H9 (cell line): ENCODE results near the gene F3. TPM values are rescaled to one million over a fixed set of nuclear protein-coding genes. Genes with fewer than 3 reads are reported as not detected.

ENCODE experiments used
- DNase-seq: peaks from one replicate; pipeline ENCODE4 v3.0.0-alpha.2; 2017
- H2AFZ ChIP-seq: one replicate; pipeline ENCODE4 v1.6.1; 2013; ENCODE audit warnings: mild to moderate bottlenecking, low read length, control low read depth, moderate library complexity
- H2AK5ac ChIP-seq: 2 replicates; pipeline ENCODE4 v1.6.1; 2013; ENCODE audit warnings: low read length, control low read depth, mixed read lengths; ENCODE audit not compliant: insufficient read length
- H2BK120ac ChIP-seq: one replicate; pipeline ENCODE4 v1.6.1; 2013; ENCODE audit warnings: low read depth, mild to moderate bottlenecking, low read length, control low read depth, inconsistent platforms; ENCODE audit not compliant: poor library complexity, severe bottlenecking
- H2BK12ac ChIP-seq: 2 replicates; pipeline ENCODE4 v1.6.1; 2013; ENCODE audit warnings: low read length, control low read depth, mixed read lengths, low read depth; ENCODE audit not compliant: insufficient read length
- H2BK15ac ChIP-seq: 2 replicates; pipeline ENCODE4 v1.6.1; 2013; ENCODE audit warnings: low read depth, low read length, control low read depth
- H2BK20ac ChIP-seq: one replicate; pipeline ENCODE4 v1.6.1; 2013; ENCODE audit warnings: low read depth, mild to moderate bottlenecking, low read length, control low read depth, inconsistent platforms; ENCODE audit not compliant: poor library complexity, severe bottlenecking
- H2BK5ac ChIP-seq: 2 replicates; pipeline ENCODE4 v1.6.1; 2013; ENCODE audit warnings: low read length, control low read depth, mixed read lengths; ENCODE audit not compliant: insufficient read length
- H3K14ac ChIP-seq: 2 replicates; pipeline ENCODE4 v1.6.1; 2013; ENCODE audit warnings: low read length, control low read depth; ENCODE audit not compliant: insufficient read depth
- H3K18ac ChIP-seq: 2 replicates; pipeline ENCODE4 v1.6.1; 2013; ENCODE audit warnings: low read depth, mild to moderate bottlenecking, mixed read lengths, low read length, control low read depth; ENCODE audit not compliant: insufficient read length
- H3K23ac ChIP-seq: 2 replicates; pipeline ENCODE4 v1.6.1; 2013; ENCODE audit warnings: low read length, control low read depth, mixed read lengths, low read depth; ENCODE audit not compliant: insufficient read length
- H3K23me2 ChIP-seq: 2 replicates; pipeline ENCODE4 v1.6.1; 2013; ENCODE audit warnings: low read depth, mild to moderate bottlenecking, mixed read lengths, low read length, control low read depth; ENCODE audit not compliant: insufficient read length, poor library complexity, severe bottlenecking
- H3K27ac ChIP-seq: 2 replicates; pipeline ENCODE4 v1.5.1; 2013; ENCODE audit warnings: low read length, control low read depth, mixed read lengths, low read depth; ENCODE audit not compliant: insufficient read length
- H3K27me3 ChIP-seq: 2 replicates; pipeline ENCODE4 v1.6.1; 2013; ENCODE audit warnings: low read length, control low read depth, inconsistent platforms; ENCODE audit not compliant: insufficient read depth
- H3K4ac ChIP-seq: 2 replicates; pipeline ENCODE4 v1.6.1; 2013; ENCODE audit warnings: low read depth, mild to moderate bottlenecking, control low read depth, inconsistent platforms, low read length, moderate library complexity
- H3K4me1 ChIP-seq: 2 replicates; pipeline ENCODE4 v1.6.1; 2013; ENCODE audit warnings: low read length, control low read depth, inconsistent platforms; ENCODE audit not compliant: insufficient read depth
- H3K4me2 ChIP-seq: 2 replicates; pipeline ENCODE4 v1.6.1; 2013; ENCODE audit warnings: low read length, control low read depth, mixed read lengths; ENCODE audit not compliant: insufficient read length, insufficient read depth
- H3K56ac ChIP-seq: 2 replicates; pipeline ENCODE4 v1.6.1; 2013; ENCODE audit warnings: low read depth, mild to moderate bottlenecking, mixed read lengths, low read length, control low read depth; ENCODE audit not compliant: insufficient read length
- H3K79me1 ChIP-seq: 2 replicates; pipeline ENCODE4 v1.6.1; 2013; ENCODE audit warnings: low read depth, mild to moderate bottlenecking, moderate library complexity, low read length, control low read depth, inconsistent platforms; ENCODE audit not compliant: insufficient read depth, poor library complexity, severe bottlenecking
- H3K79me2 ChIP-seq: 2 replicates; pipeline ENCODE4 v1.6.1; 2013; ENCODE audit warnings: low read length, control low read depth, inconsistent platforms; ENCODE audit not compliant: insufficient read depth
- H3K9ac ChIP-seq: 2 replicates; pipeline ENCODE4 v1.6.1; 2013; ENCODE audit warnings: low read length, control low read depth, mixed read lengths; ENCODE audit not compliant: insufficient read length; ENCODE audit errors: extremely low read depth
- H3K9me3 ChIP-seq: one replicate; pipeline ENCODE4 v1.6.1; 2013; ENCODE audit warnings: low read depth, low read length, inconsistent platforms; ENCODE audit not compliant: control insufficient read depth
- H3T11ph ChIP-seq: one replicate; pipeline ENCODE4 v1.6.1; 2013; ENCODE audit warnings: mild to moderate bottlenecking, low read length, control low read depth, inconsistent platforms
- H4K20me1 ChIP-seq: one replicate; pipeline ENCODE4 v1.6.1; 2013; ENCODE audit not compliant: control insufficient read depth, insufficient read length, insufficient read depth
- H4K5ac ChIP-seq: 2 replicates; pipeline ENCODE4 v1.6.1; 2013; ENCODE audit warnings: low read depth, mild to moderate bottlenecking, mixed read lengths, low read length, control low read depth; ENCODE audit not compliant: insufficient read length
- H4K8ac ChIP-seq: replicated peaks from 2 replicates; pipeline ENCODE4 v1.6.1; 2013; ENCODE audit warnings: low read length, control low read depth, mixed read lengths, low read depth; ENCODE audit not compliant: insufficient read length
- H4K91ac ChIP-seq: 2 replicates; pipeline ENCODE4 v1.6.1; 2013; ENCODE audit warnings: low read depth, mild to moderate bottlenecking, moderate library complexity, mixed read lengths, low read length, control low read depth; ENCODE audit not compliant: insufficient read length
- H3K27ac Mint-ChIP-seq, 3 experiments: 2 replicates in 2 of 3; 3 replicates in 1 of 3; pipeline ENCODE4 v1.8.0; 2020 to 2021; ENCODE audit warnings: mixed read lengths in 3 of 3, mild to moderate bottlenecking in 1 of 3, moderate library complexity in 1 of 3
- H3K27me3 Mint-ChIP-seq: 2 replicates; pipeline ENCODE4 v1.8.0; 2021; ENCODE audit warnings: low read depth, mild to moderate bottlenecking, moderate library complexity, mixed read lengths
- H3K36me3 Mint-ChIP-seq, 3 experiments: 2 replicates in 2 of 3; 3 replicates in 1 of 3; pipeline ENCODE4 v1.8.0; 2020 to 2021; ENCODE audit warnings: low read depth in 3 of 3, mixed read lengths in 3 of 3; ENCODE audit not compliant: insufficient read depth in 1 of 3
- H3K4me1 Mint-ChIP-seq, 2 experiments: 2 replicates each; pipeline ENCODE4 v1.8.0; 2020; ENCODE audit warnings: mixed read lengths in 2 of 2
- H3K4me3 Mint-ChIP-seq, 2 experiments: 2 replicates in 1 of 2; 3 replicates in 1 of 2; pipeline ENCODE4 v1.8.0; 2020 to 2021; ENCODE audit warnings: mild to moderate bottlenecking in 2 of 2, mixed read lengths in 2 of 2, moderate library complexity in 1 of 2
- H3K9me3 Mint-ChIP-seq, 2 experiments: 2 replicates in 1 of 2; 3 replicates in 1 of 2; pipeline ENCODE4 v1.8.0; 2020; ENCODE audit warnings: mild to moderate bottlenecking in 2 of 2, mixed read lengths in 2 of 2, moderate library complexity in 1 of 2
- WGBS: extraction: QIAGEN DNeasy Blood & Tissue Kit; methylation state at CpG from one replicate; pipeline ENCODE4 v1.1.7; 2013; ENCODE audit warnings: missing lambda C conversion rate, low lambda C conversion rate, mixed read lengths; ENCODE audit not compliant: insufficient read length; ENCODE audit errors: extremely low coverage; 5-methylcytosine and 5-hydroxymethylcytosine counted together
- total RNA-seq: library from RNA; stranded (reverse); gene quantifications from 2 replicates; pipeline ENCODE4 v1.2.1, GENCODE V29; 2021
- TF ChIP-seq, protein P1 (sequence below): fragments of 200-600 bp; sonication (generic); conservative IDR thresholded peaks from 3 replicates; pipeline ENCODE4 v1.8.0; 2021; ENCODE audit warnings: antibody characterized with exemption, mild to moderate bottlenecking

F3 gene
- total RNA-seq, 1 experiment from 2014 or later: 21.7 TPM

DNA sequence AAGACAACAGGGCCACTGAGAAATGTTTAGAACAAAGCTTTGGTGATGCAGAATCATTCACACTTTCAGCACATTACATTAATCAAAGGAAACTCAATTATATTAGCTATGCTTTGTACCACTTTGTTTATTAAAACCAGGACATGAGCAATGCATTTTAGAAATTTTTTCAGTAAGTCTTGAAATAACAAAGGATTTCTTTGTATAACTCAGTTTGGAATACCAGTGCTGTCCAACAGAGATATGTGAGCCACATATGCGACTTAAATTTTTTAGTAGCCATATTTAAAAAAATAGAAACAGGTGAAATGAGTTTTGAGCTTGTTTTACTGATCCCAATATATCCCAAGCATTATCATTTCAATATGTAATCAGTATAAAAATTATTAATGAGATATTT lies 18.8 kb upstream of the F3 start:
- Mint-ChIP-seq H3K27ac (no peak overlapping the region; a peak in 1 of 7 replicates), H3K9me3 (peaks cover 3 to 5% of the 10 kb centered on the region in 2 experiments; a peak in 3 of 5 replicates), H3K27me3 (no peaks in the 10 kb centered on the region), H3K36me3 (peaks cover 0 to 6% (median 0%) of the 10 kb centered on the region in 3 experiments; a peak in 2 of 7 replicates), H3K4me3 (no peak overlapping the region), H3K4me1 (peaks cover 0 to 8% of the 10 kb centered on the region in 2 experiments; a peak in 3 of 4 replicates)
- H3T11ph ChIP-seq: no peak overlapping the region
- no peak overlapping the region for H3K23ac ChIP-seq
- no peak overlapping the region for H2BK20ac ChIP-seq
- no peak overlapping the region for H2BK5ac ChIP-seq
- WGBS: no CpG with 5 or more reads among the region's 1 CpG
- no peak overlapping the region for H3K27ac ChIP-seq
- H3K4ac ChIP-seq: no peak overlapping the region
- no peak overlapping the region for H3K14ac ChIP-seq
- no peaks in the 10 kb centered on the region for H3K79me1 ChIP-seq
- TF ChIP-seq, protein P1, sequence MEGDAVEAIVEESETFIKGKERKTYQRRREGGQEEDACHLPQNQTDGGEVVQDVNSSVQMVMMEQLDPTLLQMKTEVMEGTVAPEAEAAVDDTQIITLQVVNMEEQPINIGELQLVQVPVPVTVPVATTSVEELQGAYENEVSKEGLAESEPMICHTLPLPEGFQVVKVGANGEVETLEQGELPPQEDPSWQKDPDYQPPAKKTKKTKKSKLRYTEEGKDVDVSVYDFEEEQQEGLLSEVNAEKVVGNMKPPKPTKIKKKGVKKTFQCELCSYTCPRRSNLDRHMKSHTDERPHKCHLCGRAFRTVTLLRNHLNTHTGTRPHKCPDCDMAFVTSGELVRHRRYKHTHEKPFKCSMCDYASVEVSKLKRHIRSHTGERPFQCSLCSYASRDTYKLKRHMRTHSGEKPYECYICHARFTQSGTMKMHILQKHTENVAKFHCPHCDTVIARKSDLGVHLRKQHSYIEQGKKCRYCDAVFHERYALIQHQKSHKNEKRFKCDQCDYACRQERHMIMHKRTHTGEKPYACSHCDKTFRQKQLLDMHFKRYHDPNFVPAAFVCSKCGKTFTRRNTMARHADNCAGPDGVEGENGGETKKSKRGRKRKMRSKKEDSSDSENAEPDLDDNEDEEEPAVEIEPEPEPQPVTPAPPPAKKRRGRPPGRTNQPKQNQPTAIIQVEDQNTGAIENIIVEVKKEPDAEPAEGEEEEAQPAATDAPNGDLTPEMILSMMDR: no peak
- no peak for DNase-seq
- H3K27me3 ChIP-seq: no peaks in the 10 kb centered on the region
- no peak overlapping the region for H4K5ac ChIP-seq
- H4K20me1 ChIP-seq: no peaks in the 10 kb centered on the region
- no peak overlapping the region for H3K18ac ChIP-seq
- H3K9ac ChIP-seq: no peak overlapping the region
- H3K4me1 ChIP-seq: no peaks in the 10 kb centered on the region
- no peaks in the 10 kb centered on the region for H3K79me2 ChIP-seq
- H3K9me3 ChIP-seq: no peaks in the 10 kb centered on the region
- H3K23me2 ChIP-seq: peaks cover 4% of the 10 kb centered on the region
- H4K8ac ChIP-seq: no peak overlapping the region
- H4K91ac ChIP-seq: no peak overlapping the region
- H2BK120ac ChIP-seq: no peak overlapping the region
- no peak overlapping the region for H2AFZ ChIP-seq
- no peak overlapping the region for H2BK15ac ChIP-seq
- no peak overlapping the region for H3K4me2 ChIP-seq
- H2AK5ac ChIP-seq: no peak overlapping the region
- no peak overlapping the region for H3K56ac ChIP-seq
- no peak overlapping the region for H2BK12ac ChIP-seq
